Loucy (cell line): ENCODE measurements around the gene TMEM19.

Experiments used
- CTCF ChIP-seq: fragments of 200-600 bp; sonication (generic); conservative IDR thresholded peaks from 2 replicates; pipeline ENCODE4 v1.5.1; 2014; ENCODE audit warnings: mild to moderate bottlenecking, antibody characterized with exemption, low read length
- EZH2phosphoT487 ChIP-seq: fragments of 200-600 bp; IDR thresholded peaks from 2 replicates; pipeline ENCODE4 v1.6.1; 2018; ENCODE audit warnings: antibody characterized with exemption, mild to moderate bottlenecking, moderate library complexity, borderline replicate concordance

- TF ChIP-seq CTCF (no peak), EZH2phosphoT487 (no peak)
Measured at GRCh38 chr12:71645268-71645667, 40.6 kb upstream of the TMEM19 start.
